ENCODE results near the gene MT4.

The MT4 gene

DNA sequence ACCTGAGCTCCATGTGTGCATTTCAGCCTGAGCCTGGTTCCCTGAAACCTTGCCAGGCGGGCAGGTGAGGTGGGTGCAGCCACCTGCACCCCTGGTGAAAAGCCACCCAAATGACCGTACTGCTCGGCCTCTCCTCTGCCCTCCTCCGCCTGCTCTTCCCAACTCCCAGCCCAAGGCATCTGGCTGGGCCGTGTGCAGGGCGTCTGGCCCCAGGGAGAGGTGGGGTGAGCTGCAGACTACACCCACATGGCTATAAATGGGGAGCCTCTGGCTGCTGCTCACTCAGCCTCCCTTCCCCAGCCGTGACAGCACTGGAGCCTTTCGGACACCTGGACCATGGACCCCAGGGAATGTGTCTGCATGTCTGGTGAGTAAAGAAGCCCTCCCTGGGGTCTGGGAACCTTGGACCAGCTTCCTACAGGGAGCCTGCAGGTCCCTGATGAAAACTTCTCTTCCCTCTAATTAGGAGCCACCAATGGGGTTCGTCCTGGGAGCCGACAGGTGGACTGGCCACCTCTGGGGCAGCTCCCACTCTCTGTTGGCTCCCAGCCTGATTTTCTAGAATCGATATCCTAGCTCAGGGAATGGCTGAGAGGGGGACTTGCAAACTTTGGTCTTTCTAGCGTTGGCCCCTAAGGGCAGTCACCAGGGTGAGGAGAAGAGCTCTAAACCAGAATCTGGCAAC is at the start of gene MT4:
Gene MT4 (plus strand): TSS at position 281 of the 685 bp plus-strand sequence. CDS start 56 bp downstream, at position 337.
- no peak for DNase-seq (ENCODE audit: low read depth)

DNA sequence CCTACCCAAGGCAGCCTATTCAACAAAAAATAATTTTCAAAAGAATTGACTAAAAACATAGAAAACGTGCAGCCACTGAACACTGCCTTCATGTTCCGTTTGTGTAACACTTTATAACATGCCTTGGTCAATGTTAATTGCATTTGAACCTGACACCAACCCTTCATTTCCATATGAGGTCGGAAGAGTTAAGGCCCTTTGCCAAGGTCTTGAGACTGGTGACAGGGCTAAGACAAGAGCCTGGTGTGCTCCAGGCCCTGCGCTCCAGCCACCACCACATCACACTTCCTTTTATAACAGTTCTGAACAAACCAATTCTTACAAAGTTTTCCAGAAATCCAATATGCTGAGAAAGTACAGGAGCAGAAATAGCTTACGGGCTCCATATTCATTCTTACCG is 49.2 kb upstream of the MT4 start:
- no peak for DNase-seq (ENCODE audit: low read depth)

DNA sequence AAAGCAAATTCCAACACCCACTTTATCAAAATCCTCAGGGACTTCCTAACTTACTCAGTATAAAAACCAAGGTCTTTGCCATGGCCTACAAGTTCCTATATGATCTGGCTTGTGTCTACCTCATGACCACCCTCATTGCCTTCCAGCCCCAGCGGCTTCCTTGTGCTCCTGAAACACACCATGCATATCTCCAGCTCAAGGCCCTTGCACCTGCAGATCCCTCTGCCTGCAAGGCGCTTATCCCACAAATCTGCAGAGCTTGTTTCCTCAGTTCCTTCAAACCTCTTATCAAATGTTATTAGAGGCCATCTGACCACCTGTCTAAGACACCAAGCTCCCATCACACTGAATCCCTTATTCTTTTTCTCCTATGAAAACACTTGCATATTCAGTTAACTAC is 47.7 kb upstream of the MT4 start:
- DNase-seq (ENCODE audit: low read depth), result no peak

DNA sequence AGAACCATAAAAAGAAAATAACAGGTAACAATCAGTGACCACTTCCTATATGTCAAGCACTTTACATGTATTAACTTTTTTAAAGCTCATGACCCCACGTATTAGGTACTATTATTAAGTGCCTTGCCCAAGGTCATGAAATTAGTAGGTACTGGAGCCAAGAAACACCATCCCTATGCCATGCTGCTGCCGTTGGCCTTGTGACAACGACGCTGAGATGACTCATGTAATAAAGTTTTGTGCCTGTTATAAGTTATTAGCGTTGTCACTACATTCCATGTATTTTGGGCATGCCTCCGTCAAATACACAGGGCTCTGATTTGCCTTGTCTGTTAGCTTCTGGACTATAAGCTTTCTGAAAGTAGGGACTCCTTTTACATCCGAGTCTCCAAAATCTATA is 46.4 kb upstream of the MT4 start:
- no peak for DNase-seq (ENCODE audit: low read depth)

DNA sequence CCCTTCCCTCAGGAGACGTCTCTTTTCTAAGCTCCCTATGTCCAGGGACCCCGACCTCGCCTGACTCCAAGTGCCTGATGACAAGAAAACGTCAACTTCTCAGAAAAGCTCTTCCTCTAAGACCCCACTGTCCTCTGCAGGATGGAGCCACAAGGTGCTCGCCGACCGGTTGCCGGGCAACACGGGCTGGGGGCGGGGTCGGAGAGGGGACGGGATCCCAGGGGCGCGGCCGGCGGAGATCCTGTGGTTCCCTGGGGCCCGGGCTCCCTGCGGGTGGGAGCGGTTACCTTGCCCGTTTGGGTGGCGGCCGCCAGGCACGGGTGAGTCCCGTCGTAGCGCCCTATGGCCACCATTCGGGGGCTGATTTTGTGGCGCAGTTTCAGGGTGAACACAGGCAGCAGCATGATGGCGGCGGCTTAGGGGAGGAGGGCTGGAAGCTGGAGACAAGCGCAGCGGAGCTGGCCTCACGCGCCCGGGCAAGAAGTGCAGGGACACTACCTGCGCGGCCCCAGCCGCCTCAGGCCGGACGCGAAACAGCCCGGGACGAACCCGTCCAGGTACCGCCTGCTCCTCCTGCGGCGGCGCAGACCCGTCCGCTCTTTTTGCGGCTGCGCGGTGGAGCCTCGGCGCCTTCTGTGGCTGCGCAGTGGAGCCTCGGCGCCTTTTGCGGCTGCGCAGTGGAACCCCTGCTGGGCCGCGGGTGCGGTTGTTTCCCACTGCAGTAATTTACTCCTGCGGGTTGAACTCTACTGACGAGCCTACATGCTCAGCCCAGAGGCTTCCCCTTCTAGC is 45.2 kb upstream of the MT4 start, which contains the start of gene BBS2:
Gene BBS2 (minus strand): TSS at position 566 of the 792 bp plus-strand sequence. CDS start 162 bp downstream, at position 404.
- DNase-seq (ENCODE audit: low read depth), result peak; percentile 56

DNA sequence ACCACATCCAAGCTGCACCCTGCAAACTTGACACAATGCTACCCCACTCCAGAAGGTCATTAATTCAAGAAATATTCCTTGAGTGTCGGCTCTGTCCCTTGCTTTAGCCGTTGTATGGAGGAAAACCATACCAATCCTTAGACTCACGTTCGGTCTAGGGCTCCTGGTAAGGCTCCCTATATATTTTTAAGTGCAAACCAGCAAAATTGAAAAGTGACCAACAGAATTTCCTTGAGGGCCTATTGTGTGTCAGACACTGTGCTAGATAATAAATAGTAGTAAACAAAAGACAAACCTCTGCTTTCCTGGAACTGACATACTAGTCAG is 44.7 kb upstream of the MT4 start:
- DNase-seq (ENCODE audit: low read depth), result no peak

DNA sequence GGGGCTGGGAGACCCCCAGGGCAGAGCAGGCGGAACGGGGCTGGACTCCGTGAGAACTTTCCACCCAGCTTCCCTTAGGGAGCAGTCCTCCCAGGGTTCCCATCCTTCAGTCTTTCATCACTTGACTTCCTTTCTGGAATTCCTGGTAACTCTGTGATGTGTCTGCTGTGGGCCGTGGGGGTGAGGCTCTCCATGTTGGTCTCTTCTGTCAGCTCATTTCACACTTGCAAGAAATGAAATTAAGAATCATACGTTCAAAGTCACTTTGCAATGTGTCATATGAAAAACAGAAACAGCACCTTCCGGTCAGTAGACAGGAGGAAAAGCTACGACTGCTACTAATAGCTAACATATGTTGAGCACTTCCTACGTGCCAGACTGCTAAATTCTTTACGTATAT is 39.6 kb upstream of the MT4 start:
- peak; percentile 14 for DNase-seq (ENCODE audit: low read depth)

DNA sequence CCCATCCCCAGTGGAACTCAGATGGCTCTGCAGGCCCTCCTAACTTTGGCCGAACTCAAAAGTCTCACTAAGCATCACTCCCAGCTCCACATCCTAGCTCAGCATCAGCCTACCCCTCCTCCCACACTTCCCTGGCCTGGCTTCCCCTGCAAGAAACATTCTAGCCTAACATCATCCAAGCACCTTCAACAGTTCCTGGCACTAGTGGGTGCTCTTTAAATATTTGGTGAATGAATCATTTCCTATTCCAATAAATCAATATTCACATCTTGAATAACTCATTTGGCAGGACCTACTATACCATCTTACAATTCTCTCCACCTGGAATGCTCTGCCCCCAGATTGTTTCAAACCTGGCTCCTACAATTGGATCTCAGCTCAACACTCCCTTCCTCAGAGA is 34.0 kb upstream of the MT4 start:
- no peak for DNase-seq (ENCODE audit: low read depth)

DNA sequence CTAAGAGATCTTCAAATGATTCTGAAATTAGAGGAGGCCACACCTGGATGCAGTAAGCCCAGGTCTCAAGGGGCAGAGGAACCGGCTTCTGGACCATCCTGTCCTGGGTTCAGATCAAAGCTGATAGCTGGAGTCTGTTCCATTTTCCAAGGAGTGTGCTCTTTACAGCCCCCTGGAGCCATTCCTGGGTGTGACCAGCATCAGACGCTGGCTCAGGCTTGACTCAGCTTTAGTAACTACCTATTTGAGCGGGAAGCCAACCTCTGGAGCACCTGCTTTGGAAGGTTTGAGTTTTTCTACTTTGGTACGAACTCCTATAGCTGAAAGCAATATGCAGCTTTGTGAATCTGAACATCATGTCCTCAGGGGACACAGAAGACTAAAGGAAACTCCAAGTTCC is 32.2 kb upstream of the MT4 start:
- no peak for DNase-seq (ENCODE audit: low read depth)

DNA sequence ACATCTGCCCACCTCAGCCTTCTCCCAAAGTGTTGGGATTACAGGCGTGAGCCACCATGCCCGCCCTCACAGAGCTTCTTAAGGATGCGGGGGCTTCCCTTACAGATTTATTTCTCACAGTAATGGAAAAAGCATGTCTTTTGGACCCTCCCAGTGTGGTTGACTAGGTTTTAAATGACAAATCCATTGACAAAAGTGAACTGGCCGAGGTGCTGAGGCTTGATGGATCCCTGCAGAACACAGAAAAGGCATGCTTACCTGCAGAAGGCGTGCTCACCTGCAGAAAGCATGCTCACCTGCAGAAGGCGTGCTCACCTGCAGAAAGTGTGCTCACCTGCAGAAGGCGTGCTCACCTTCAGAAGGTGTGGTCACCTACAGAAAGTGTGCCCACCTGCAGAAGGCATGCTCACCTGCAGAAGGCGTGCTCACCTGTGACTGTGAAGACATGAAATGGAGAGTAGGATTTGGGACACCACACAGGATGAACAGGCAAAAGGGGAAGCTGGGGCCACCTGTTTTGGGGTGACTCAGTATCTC is 30.0 kb upstream of the MT4 start:
- DNase-seq (ENCODE audit: low read depth), result no peak

DNA sequence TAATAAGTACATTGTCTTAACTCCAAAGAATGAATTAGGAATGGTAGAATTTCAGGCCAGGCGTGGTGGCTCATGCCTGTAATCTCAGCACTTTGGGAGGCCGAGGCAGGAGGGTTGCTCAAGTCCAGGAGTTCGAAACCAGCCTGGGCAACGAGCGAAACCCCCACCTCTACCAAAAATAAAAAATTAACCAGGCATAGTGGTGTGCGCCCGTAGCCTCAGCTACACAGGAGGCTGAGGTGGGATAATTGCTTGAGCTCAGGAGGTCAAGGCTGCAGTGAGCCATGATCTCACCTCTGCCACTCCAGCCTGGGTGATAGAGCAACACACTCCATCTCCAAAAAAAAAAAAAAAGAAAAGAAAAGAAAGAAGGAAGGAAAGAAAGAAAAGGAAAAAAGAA is 26.5 kb upstream of the MT4 start:
- no peak for DNase-seq (ENCODE audit: low read depth)

DNA sequence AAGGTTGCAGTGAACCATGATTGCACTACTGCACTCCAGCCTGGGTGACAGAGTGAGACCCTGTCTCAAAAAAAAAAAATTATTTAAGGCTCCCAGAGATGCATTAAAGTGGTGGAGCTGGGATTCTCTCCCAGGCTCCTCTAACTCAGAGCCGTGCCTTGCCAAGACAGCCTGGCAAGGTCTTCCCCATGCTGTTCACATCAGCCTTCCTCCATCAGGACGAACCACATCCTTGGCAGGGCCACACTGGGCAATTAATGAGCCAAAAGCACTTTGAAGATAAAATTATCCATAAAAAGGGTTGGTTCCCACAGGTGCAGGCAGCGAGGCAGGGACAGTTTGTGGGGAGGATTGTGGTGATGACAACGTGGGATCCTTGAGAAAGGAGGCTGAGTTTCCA is 25.2 kb upstream of the MT4 start:
- no peak for DNase-seq (ENCODE audit: low read depth)

DNA sequence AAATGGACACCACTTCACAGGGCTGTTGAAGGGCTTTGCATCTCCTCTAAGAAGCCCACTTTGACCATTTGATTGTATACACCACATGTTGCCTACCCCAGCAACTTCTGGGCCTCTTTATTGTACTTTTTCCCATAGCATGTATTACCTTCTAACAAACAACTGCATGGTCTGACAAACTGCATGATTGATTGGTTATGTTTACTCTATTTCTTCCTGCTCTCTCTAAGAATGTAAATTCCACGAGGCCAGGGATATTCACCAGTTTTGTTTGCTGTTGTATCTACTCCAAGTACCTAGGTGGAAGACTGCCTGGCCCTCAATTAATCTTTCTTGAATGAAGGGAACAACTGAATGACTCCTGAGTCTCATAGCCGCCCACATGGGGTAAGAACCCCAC is 22.8 kb upstream of the MT4 start:
- no peak for DNase-seq (ENCODE audit: low read depth)

DNA sequence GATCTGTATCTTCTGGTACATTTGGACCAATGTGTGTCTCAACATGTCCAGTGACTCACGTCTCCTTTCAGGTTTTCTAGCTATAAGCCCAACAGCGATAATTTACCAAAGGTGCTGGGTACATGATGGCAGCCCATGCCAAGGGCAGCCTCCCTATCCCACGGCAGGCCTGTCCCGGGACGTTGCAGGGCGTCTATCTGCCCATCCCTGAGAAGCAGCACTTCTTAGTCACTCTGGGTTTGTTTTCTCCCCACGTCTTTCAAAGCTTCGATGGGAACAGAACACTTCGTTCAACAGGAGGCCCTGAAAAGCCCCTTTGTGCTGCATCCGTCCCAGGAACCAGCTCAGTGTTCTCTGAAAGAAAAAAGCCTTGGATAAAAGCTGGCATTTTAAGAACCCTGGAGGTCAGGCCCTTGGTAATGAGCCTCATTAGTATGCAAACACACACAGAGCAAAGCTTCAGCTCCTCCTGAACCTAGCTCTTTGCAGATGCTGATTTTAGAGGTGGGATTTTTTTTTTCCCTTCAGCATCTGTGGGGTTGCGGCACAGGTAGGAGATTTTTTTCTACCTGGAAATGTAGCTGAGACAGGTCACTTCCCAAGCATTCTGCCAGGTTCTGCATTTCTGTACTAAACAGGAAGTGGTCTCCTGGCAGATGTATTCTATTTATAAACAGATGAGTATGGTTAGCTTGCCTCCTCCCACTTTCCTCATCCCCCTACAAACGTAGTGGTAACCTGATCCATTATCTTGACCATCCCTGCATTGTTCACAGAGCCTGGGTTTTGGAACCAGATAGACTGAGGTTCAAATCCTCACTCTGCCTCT is 17.5 kb upstream of the MT4 start:
- DNase-seq (ENCODE audit: low read depth), result peak; percentile 5

DNA sequence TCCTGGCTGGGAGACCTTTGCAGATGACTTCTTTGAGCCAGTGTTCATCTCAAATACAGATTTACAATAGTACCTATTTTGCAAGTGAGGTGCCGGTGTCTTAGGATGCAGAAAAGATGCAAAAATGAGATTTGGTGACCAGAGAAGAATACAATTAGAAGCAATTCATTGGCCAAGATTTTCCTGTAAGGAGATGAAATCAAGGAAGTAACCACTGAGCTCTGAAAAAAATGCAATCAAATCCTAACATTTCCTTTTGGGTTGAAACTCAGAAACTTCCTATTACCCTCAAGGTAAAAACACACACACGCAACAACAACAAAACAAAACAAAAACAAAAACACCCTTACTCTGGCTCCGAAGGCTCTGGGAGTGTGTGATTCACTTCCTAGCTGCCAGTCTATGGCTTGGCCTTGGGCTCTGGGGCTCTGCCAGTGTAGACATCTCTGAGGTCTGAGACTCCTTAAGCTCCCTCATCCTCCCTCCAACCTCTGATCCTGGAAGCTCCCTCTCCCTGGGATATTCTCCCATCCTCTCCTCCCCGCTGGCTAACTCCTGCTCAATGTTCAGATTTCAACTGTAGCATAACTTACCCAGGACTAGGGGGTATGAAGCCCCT is 16.8 kb upstream of the MT4 start:
- no peak for DNase-seq (ENCODE audit: low read depth)

DNA sequence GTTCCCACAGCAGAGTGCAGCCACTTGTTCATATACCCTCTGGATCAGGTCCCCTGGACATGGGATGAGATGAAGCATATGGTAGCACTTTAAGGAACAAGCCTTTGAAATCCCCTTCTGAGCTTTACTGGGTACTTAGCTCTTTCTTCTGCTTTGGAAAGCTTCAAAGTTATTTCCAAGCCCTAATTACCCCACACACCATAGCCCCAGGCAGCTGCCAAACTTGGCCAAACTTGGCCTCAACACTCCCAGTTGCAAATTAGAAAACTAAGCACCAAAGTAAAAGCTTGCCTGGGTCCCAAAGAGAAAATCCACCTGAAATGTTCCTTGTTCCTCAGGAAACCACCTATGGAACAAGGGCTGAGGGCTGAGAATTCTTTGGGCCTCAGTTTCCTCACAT is 15.7 kb upstream of the MT4 start:
- no peak for DNase-seq (ENCODE audit: low read depth)

DNA sequence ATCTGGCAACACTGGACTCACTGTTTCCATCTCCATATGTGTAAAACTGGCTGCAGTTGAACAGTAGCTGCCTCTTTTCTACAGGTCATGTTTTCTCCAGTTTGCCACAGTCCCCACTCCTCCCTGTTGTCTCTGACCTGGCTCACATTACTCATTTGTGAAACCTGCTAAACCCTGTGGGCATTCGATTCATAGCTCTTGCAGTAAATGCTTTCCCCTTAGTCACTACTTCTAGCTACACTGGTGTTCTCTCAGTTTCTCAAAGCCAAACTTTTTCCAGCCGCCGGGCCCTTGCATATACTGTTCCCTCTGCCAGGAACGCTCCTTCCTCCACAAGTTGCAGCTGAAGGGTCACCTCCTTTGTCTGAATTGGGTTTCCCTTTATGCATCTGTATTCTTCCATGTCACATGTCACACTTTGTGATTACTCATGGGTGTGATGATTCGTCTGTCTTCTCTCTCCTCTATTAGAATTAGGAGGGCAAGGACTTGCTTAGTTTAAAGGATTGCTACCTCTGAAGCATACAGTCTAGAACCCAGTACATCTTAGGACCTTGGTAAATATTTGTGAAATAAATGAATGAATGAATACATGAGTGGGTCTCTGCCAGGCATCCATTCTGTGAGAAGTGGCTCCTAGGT is 15.0 kb upstream of the MT4 start:
- DNase-seq (ENCODE audit: low read depth), result no peak

DNA sequence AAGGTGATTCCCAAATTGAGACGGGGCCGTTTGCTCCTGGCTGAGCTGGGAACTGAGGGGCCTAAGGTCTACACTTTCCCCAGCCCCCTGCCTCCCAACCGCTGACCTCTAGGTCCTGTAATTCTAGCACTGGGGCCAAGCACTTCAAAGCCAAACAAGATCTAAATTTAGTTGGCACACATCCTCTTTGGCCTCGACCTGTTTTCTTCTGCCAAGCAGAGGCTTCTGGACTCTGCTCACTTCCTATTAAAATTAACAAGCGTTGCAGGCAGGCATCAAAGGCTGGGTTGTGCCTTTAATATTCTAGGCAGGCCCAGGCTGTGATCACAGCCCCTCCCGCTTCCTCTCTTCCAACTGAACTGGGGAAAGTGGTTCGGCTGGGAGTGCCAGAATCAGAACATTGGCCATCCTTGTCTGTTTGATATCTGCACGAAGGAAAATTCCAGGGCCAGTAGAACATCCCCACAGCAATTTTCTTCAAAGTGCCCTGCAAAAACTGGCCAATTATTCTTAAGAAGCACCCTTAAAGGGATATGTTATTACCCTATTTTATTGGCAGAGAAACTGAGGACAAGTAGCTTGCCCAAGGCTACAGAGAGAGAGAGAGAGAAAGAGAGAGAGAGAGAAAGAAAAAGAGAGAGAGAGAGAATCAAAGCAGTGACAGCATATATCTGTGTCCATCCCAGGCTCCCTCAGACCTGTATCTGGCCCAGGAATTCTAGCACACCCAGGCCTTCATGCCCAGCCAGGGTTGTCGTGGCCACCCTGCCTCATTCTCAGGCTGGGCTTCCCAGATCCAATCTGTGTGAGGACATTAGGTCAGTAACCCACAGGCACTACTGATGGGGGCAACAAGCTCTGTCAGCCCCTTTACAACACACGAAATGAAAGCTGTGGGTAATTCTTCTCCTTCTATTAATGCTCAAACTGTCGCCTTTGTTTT is 12.8 kb upstream of the MT4 start:
- DNase-seq (ENCODE audit: low read depth), result no peak

DNA sequence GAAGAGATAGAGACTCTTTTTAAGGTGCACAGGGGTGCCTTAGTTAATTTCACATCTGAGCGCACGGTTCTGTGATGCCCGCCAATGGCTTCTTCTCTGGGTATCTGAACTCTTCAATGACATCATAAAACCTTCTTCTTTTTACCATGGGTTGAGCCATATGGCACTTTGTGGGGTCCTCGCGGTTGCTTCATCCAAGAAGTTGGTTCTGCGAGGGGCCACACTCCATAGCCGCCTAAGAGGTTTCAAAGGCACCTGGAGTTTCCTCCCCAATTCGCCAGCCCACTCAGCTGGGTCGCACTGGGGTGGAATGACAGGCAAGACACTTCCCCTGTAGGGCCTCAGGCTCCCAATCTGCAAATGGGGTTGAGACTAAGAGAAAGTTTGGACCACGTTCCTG is 10.4 kb upstream of the MT4 start:
- no peak for DNase-seq (ENCODE audit: low read depth)

DNA sequence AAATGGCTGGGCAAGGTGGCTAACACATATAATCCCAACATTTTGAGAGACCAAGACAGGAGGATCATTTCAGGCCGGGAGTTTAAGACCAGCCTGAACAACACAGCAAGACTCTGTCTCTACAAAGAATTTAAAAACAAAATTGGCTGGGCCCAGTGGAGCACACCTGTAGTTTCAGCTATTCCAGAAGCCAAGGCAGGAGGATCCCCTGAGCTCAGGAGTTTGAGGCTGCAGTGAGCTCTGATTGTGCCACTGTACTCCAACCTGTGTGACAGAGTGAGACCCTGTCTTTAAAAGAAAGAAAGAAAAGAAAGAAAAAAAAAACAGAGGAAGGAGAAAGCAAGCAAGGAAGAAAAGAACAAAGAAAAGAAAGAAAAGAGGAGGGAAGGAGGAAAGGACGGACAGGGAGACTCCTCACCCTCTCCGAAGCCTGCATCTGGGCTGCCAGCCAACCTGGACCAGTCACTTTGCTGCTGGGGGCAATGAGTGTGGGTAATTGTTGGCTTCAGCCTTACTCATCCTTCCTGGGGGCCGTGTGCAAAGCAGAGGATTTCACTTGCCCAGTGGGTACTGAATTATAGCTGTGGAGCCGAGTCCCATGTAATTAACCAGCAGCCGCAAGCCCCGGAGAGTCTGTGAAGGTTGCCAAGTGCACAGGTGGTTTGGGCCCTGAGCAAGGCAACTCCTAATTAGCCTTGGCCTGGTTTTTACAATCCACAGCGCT is 6.7 kb upstream of the MT4 start:
- peak; percentile 23 for DNase-seq (ENCODE audit: low read depth)
